Natural killer cell treated with Interleukin-12 subunit alpha and Interleukin-12 subunit beta and Interleukin-15 and Interleukin-18, amount 100 ng/mL, for 72 hours (primary cell): ENCODE results near the gene MGME1. TPM values are rescaled to one million over a fixed set of nuclear protein-coding genes. Genes with fewer than 3 reads are reported as not detected.
"Not testable (repeated sequence)": the region's sequence is repeated elsewhere in the genome, so short reads cannot be mapped to it uniquely, and the experiment has no call there.

Experiments used
- ATAC-seq, 2 donors: fragments of 150-1000 bp; cut with Tn5 transposase in 1 of 2; sonication (Bioruptor Pico), chemical (Tn5 transposase) in 1 of 2; 2 replicates each; pipeline ENCODE4 v1.10.0; 2021
- DNase-seq: peaks from one replicate; pipeline ENCODE4 v3.0.0; 2022; ENCODE audit warnings: low spot score
- H3K27ac Mint-ChIP-seq, 2 donors: 1 replicate in 1 of 2; 2 replicates in 1 of 2; pipeline ENCODE4 v1.8.0; 2022; ENCODE audit warnings: mixed read lengths in 2 of 2, mild to moderate bottlenecking in 1 of 2, moderate library complexity in 1 of 2
- H3K27me3 Mint-ChIP-seq, 2 donors: 1 replicate in 1 of 2; 2 replicates in 1 of 2; pipeline ENCODE4 v1.8.0; 2022; ENCODE audit warnings: mixed read lengths in 2 of 2
- H3K36me3 Mint-ChIP-seq: one replicate; pipeline ENCODE4 v1.8.0; 2022; ENCODE audit warnings: mixed read lengths
- H3K4me1 Mint-ChIP-seq, 2 donors: 1 replicate in 1 of 2; 2 replicates in 1 of 2; pipeline ENCODE4 v1.8.0; 2022; ENCODE audit warnings: low read depth in 2 of 2, mixed read lengths in 2 of 2, mild to moderate bottlenecking in 1 of 2
- H3K4me3 Mint-ChIP-seq: one replicate; pipeline ENCODE4 v1.8.0; 2022; ENCODE audit warnings: mixed read lengths
- H3K9me3 Mint-ChIP-seq: 2 replicates; pipeline ENCODE4 v1.8.0; 2022; ENCODE audit warnings: mixed read lengths
- total RNA-seq, 2 donors: library from RNA; stranded (reverse); gene quantifications; one replicate each; pipeline ENCODE4 v1.2.3, GENCODE V29; 2022

MGME1 gene
- total RNA-seq, 2 donors from 2014 or later = 20.2 to 30.3 TPM

DNA sequence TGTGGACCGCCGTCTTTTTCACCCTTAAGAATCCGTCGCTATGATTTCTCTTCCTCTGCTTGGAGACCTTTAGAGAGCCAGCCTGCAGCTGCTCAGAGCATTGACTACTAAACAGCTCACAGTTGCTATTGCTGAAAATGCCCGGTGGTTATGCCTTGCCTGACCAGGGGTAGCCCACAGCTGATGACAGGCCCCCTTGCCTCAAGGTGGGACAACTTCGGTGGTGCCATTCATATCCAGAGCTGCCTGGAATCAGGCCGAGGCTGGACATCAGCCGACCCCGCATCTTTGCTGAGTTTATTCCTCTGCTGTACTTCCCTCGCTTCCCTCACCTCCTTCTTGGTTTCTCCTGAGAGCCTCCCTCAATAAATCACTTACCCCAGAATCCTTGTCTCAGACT lies 49.3 kb downstream of the MGME1 start:
- H3K27me3 Mint-ChIP-seq = no peaks in the 10 kb centered on the region
- no peaks in the 10 kb centered on the region for H3K9me3 Mint-ChIP-seq
- DNase-seq (no peak), ATAC-seq (no peak)
- no peak overlapping the region for H3K4me3 Mint-ChIP-seq
- no peaks in the 10 kb centered on the region for H3K4me1 Mint-ChIP-seq
- H3K27ac Mint-ChIP-seq = no peak overlapping the region
- no peaks in the 10 kb centered on the region for H3K36me3 Mint-ChIP-seq

DNA sequence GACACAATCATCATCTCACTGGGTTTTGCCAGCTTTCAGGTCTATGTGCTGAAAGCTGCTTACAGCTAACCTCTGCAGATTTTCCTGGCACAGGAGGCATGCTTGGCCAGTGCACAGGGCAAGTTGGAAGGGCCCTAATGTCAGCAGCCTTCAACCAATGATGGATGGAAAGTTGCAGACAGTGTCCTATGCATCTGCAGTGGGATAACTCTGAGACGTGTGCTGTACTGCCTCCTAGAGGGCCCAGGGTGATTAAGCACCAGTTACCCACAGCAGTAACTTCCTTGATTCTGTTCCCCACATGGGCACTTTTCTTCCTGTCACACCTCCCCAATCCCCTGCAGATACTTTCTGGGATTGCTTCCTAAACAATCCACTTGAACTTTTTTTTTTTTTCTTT lies 50.2 kb downstream of the MGME1 start:
- H3K4me3 Mint-ChIP-seq = no peak overlapping the region
- H3K9me3 Mint-ChIP-seq = no peaks in the 10 kb centered on the region
- ATAC-seq (peak; percentile 60 to 68), DNase-seq (no peak)
- no peaks in the 10 kb centered on the region for H3K4me1 Mint-ChIP-seq
- H3K36me3 Mint-ChIP-seq = no peaks in the 10 kb centered on the region
- no peak overlapping the region for H3K27ac Mint-ChIP-seq
- H3K27me3 Mint-ChIP-seq = no peaks in the 10 kb centered on the region

DNA sequence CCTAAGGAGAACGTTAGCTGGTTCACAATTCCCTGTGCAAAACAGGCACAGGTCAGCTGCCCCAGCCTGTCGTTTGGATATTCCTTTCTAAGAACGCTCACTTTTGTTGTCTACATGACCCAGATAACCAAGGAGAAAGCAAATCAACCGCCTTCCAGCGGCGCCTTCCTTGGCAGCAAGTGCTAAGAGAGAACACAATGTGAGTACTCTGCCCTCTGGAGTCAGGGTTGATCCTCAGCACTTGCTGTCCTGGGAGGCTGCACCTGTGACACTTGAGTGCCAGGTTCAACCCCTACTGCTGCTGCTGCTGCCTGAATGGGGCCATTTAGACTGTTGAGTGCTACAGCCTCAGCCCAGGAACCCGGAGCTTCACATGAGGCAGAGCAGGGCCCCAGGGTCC lies 52.1 kb downstream of the MGME1 start:
- ATAC-seq = no peak
- no peak overlapping the region for H3K27ac Mint-ChIP-seq

DNA sequence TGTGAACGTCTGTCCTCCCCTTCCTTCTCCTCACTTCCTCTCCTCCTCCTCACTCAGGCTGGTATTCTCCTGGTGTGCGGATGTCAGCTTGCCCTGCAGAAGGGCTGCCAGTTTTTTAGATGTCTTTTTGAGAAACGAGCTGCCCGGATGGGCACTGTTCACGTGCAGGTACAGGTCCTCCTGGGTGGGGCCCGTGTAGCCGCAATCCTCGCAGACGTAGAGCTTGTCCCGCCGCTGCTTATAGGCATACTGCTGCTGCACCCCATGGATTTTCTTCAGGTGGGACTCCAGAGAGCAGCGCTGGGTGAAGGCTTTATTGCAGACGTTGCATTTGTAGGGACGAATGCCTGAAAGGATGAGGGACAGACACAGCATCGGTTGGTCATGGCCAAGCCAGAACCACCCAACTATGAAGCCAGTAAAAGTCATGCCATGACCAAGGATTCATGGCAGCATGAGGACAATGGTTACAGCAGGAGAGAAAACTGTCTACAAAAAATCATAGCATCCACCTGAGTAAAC lies 55.8 kb downstream of the MGME1 start:
- H3K36me3 Mint-ChIP-seq = no peaks in the 10 kb centered on the region

More for the DNA sequence above, 52.1 kb downstream of the MGME1 start:
- Mint-ChIP-seq H3K4me3 (no peak overlapping the region), H3K27me3 (no peaks in the 10 kb centered on the region), H3K4me1 (no peaks in the 10 kb centered on the region), H3K36me3 (no peaks in the 10 kb centered on the region), H3K9me3 (no peaks in the 10 kb centered on the region)
- no peak for DNase-seq

DNA sequence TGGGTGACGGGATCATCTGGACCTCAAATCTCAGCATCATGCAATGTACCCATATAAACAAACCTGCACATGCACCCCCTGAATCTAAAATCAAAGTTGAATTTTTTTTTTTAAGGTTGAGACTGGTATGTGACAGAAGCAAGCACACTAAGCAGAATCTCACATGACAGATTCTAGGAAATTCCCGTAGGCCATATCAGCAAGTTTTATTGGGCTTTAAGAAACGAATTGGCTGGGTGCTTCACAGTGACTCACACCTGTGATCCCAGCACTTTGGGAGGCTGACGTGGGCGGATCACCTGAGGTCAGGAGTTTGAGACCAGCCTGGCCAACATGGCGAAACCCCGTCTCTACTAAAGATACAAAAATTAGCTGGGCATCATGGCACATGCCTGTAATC lies 58.2 kb downstream of the MGME1 start:
- not testable (repeated sequence) for H3K9me3 Mint-ChIP-seq, H3K4me3 Mint-ChIP-seq, H3K4me1 Mint-ChIP-seq, H3K27me3 Mint-ChIP-seq, ATAC-seq, H3K36me3 Mint-ChIP-seq, H3K27ac Mint-ChIP-seq, DNase-seq

More for the DNA sequence above, 55.8 kb downstream of the MGME1 start:
- H3K9me3 Mint-ChIP-seq = no peaks in the 10 kb centered on the region
- no peak overlapping the region for H3K27ac Mint-ChIP-seq
- H3K4me1 Mint-ChIP-seq = no peaks in the 10 kb centered on the region
- no peak for ATAC-seq
- DNase-seq = no peak
- no peaks in the 10 kb centered on the region for H3K27me3 Mint-ChIP-seq
- no peak overlapping the region for H3K4me3 Mint-ChIP-seq

DNA sequence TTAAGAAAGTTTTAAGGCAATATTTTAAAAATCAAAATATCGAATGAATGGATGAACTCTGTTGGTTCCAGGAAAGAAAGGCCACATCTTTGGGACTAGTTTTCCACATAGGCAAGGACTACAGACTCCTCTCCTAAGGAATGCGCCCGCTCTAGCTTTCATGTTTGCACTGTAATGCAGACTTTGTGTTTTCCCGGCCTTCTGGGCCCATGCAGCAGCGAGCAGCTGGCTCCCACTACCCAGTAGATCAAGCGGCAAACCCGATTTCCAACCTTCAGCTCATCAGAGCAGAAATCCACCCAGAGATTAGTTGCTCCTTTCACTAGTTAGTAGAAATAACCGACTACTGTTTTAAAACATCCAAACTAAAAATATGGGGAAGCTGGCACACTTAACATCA lies 61.2 kb downstream of the MGME1 start:
- H3K27me3 Mint-ChIP-seq = peaks cover 4 to 8% of the 10 kb centered on the region in 2 donors
- no peaks in the 10 kb centered on the region for H3K36me3 Mint-ChIP-seq

DNA sequence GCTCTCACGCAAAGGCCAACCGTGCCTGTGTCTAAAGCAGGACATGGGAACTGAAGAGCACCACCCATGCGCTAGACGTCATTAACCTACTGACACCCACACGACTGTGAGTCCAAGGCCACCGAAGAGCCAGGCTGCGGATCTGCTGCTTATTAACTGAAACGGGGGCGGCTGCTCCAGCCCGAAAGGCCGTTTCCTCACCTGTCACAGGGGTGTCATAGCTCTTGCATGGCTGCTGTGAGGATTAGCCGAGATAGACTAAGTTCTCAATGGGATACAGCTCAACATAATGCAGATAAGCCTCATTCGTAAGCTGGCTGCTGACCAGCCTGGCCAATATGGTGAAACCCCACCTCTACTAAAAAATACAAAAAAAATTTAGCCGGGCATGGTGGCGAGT lies 62.2 kb downstream of the MGME1 start:
- ATAC-seq = peak in 1 of 2 donors; percentile 20
- no peaks in the 10 kb centered on the region for H3K9me3 Mint-ChIP-seq
- H3K4me1 Mint-ChIP-seq = no peaks in the 10 kb centered on the region

More for the DNA sequence above, 61.2 kb downstream of the MGME1 start:
- no peaks in the 10 kb centered on the region for H3K4me1 Mint-ChIP-seq
- H3K4me3 Mint-ChIP-seq = no peak overlapping the region
- no peak overlapping the region for H3K27ac Mint-ChIP-seq
- DNase-seq = no peak
- no peak for ATAC-seq
- H3K9me3 Mint-ChIP-seq = no peaks in the 10 kb centered on the region

DNA sequence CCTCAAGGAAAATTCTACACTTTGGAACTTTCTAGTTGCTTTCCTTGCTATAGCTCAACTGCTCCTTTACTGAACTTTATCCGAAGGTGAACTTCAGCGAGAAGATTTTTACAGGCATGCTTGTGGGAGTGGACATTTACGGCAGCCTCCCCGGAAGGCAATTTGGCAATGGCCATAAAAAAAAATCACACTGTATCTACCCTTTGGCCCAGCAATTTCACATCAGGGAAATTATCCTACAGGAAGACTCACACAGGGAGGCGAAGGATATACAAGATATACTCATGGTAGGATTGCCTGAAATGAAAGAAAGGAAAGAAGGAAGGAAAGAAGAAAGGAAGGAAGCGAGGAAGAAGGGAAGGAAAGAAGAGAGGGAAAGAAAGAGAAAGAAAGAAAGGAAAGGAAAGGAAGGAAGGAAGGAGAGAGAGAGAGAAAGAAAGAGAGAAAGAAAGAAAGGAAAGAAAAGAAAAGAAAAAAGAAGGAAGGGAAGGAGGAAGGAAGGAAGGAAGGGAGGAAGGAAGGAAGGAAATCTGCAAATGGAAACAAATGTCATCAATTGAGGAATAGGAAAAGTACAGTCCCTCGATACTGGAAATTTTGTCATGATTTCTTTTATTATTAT lies 63.2 kb downstream of the MGME1 start:
- DNase-seq (no peak), ATAC-seq (no peak)
- H3K4me1 Mint-ChIP-seq = no peaks in the 10 kb centered on the region
- H3K27me3 Mint-ChIP-seq = peaks cover 4 to 8% of the 10 kb centered on the region in 2 donors
- H3K9me3 Mint-ChIP-seq = no peaks in the 10 kb centered on the region
- H3K36me3 Mint-ChIP-seq = no peaks in the 10 kb centered on the region
- no peak overlapping the region for H3K27ac Mint-ChIP-seq
- H3K4me3 Mint-ChIP-seq = no peak overlapping the region

More for the DNA sequence above, 62.2 kb downstream of the MGME1 start:
- Mint-ChIP-seq H3K27me3 (peaks cover 4 to 8% of the 10 kb centered on the region in 2 donors), H3K4me3 (no peak overlapping the region), H3K36me3 (no peaks in the 10 kb centered on the region), H3K27ac (no peak overlapping the region)
- no peak for DNase-seq

DNA sequence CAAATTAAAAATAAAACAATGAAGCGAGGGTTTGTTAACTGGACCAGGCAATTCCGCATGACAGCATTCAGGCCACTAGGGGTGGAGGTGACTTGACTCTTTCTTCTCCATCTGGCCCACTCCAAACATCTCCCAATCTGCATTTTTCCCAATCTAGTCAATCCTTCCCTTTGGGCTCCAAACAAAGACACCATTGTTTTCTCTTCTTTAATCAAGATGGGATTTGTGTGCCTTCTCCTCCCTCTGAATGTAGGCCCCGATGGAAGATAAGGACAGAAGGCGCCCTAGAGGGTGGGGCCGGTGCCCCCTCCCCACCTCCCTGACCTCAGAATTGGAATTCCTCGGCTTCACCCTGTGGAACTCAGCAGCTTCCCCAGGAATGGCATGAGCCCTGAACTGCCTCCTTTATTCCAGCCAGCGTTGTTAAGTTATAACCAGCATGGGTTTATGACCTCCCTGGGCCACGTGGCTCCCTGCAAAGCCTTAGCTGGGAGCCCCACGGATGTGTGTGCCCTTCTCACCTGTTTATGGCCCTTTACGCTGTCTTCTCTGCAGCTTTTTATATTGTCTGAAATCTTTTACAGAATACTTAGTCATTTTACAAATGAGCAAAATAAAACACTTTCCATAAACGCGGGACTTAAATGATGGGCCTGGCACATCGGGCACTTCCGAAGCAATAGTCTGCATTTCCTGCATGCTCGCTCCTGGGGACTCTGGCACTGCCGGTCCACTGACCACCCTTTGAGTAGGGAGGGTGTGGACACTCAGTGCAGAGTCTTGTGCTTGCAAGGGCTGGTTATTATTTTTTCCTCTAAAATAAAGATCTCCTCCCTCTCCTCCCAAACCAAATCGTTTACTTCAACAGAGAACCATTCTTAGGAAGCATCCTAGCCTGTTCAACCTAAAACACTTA lies 64.4 kb downstream of the MGME1 start:
- H3K27me3 Mint-ChIP-seq = peaks cover 4 to 8% of the 10 kb centered on the region in 2 donors
- DNase-seq (no peak), ATAC-seq (no peak)
- no peak overlapping the region for H3K27ac Mint-ChIP-seq
- no peaks in the 10 kb centered on the region for H3K36me3 Mint-ChIP-seq
- H3K4me1 Mint-ChIP-seq = no peaks in the 10 kb centered on the region
- no peak overlapping the region for H3K4me3 Mint-ChIP-seq
- no peaks in the 10 kb centered on the region for H3K9me3 Mint-ChIP-seq

DNA sequence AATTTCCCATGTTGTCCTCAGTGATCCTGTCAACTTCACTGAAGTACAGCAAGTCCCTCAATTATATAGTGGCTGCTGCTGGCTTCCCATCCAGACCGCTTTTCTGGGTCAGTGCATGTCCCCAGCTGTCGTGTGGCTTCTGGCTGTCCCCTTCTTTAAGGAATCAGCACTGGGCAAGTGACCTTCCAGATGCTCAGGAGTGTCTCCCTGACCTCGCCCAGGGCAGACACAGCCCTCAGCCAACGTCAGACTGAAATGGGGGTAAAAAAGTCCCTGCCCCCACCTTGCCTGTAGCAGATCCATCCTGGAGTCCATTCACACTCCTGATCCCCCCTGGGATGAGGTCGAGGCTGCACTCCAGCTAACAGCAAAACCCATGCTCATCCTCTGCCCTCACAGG lies 65.2 kb downstream of the MGME1 start:
- H3K4me3 Mint-ChIP-seq = no peak overlapping the region
- no peaks in the 10 kb centered on the region for H3K9me3 Mint-ChIP-seq
- no peak for ATAC-seq
- no peak overlapping the region for H3K27ac Mint-ChIP-seq
- no peaks in the 10 kb centered on the region for H3K36me3 Mint-ChIP-seq
- H3K4me1 Mint-ChIP-seq = no peaks in the 10 kb centered on the region
- no peak for DNase-seq
- H3K27me3 Mint-ChIP-seq = peaks cover 4 to 8% of the 10 kb centered on the region in 2 donors

DNA sequence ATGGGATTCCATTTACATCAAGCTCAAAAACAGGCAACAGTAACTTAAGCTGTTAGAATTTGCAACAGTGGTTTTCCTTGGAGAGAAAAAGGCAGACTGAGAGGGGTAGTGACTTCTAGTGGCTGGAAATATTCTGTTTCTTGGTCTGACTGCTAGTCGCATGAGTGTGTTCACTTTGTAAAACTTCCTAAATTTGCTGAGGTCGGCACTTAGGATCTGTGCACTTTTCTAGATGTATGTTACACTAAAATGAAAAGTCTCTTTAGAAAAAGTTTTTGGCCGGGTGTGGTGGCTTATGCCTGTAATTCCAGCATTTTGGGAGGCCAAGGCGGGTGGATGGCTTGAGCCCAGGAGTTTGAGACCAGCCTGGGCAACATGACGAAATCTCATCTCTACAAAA lies 70.2 kb downstream of the MGME1 start:
- peaks cover 13 to 17% of the 10 kb centered on the region in 2 donors for H3K27me3 Mint-ChIP-seq
- H3K36me3 Mint-ChIP-seq = no peaks in the 10 kb centered on the region
- H3K4me3 Mint-ChIP-seq = no peak overlapping the region
- H3K4me1 Mint-ChIP-seq = no peaks in the 10 kb centered on the region
- ATAC-seq (no peak), DNase-seq (no peak)
- H3K27ac Mint-ChIP-seq = no peak overlapping the region
- H3K9me3 Mint-ChIP-seq = no peaks in the 10 kb centered on the region

Other genes with a start within 250 kb of the MGME1 start
- gene SNX5, start 224 bp upstream of the MGME1 start, total RNA-seq = 100 to 1,000 TPM; 114 to 255 TPM
- not detected for gene OVOL2, start 88.9 kb downstream of the MGME1 start, total RNA-seq
- gene KAT14, start 168.8 kb downstream of the MGME1 start, total RNA-seq = 10 to 100 TPM; 10.6 to 11.0 TPM
- 10 to 100 TPM in 1 of 2 donors, 1 to 10 TPM in 1; 7.0 to 14.6 TPM for gene PET117, start 168.8 kb downstream of the MGME1 start, total RNA-seq